GM12874 (cell line): ENCODE results near the gene CTNNA3.

Experiments used
- CTCF ChIP-seq: IDR thresholded peaks from 2 replicates; pipeline ENCODE4 v1.5.1; 2011; ENCODE audit warnings: low read depth, mild to moderate bottlenecking, control low read depth, low read length, moderate library complexity; ENCODE audit not compliant: insufficient read depth

CTNNA3 gene

GRCh38 chr10:66940965-66941364, 755.0 kb downstream of the CTNNA3 start:
- no peak for TF ChIP-seq CTCF

GRCh38 chr10:66934711-66935110, 761.3 kb downstream of the CTNNA3 start:
- no peak for TF ChIP-seq CTCF

- TF ChIP-seq CTCF: no peak
Measured at GRCh38 chr10:66931949-66932343, 764.0 kb downstream of the CTNNA3 start.

GRCh38 chr10:66931340-66931948, 764.6 kb downstream of the CTNNA3 start:
- TF ChIP-seq CTCF: peak; percentile 48; the same call in 1 of the 2 replicates

- TF ChIP-seq CTCF: no peak
Measured at GRCh38 chr10:66929375-66929774, 766.6 kb downstream of the CTNNA3 start.

GRCh38 chr10:66928776-66929175, 767.2 kb downstream of the CTNNA3 start:
- TF ChIP-seq CTCF: no peak

- no peak for TF ChIP-seq CTCF
Measured at GRCh38 chr10:66927971-66928770, 767.8 kb downstream of the CTNNA3 start.
